CD4-positive, alpha-beta T cell treated with Interleukin-6 at 100 ng/mL for 8 hours (primary cell): Measurements from ENCODE around the gene TH.

Source experiments
- DNase-seq: peaks from one replicate; pipeline ENCODE4 v3.0.0-alpha.2; 2020; ENCODE audit warnings: mixed read lengths, low spot score

Gene TH

GRCh38 chr11:2159536-2160413 is 11.8 kb downstream of the TH start:
- no peak for DNase-seq

GRCh38 chr11:2158966-2159365 is 12.6 kb downstream of the TH start:
- DNase-seq, result no peak

- DNase-seq, result no peak
Measured at GRCh38 chr11:2158296-2158737, 13.3 kb downstream of the TH start.

GRCh38 chr11:2157294-2158040 is 14.1 kb downstream of the TH start:
- DNase-seq, result no peak

- DNase-seq, result peak; percentile 26
Measured at GRCh38 chr11:2156416-2157182, 15.0 kb downstream of the TH start.

- no peak for DNase-seq
Measured at GRCh38 chr11:2155511-2155910, 16.1 kb downstream of the TH start.

- DNase-seq, result no peak
Measured at GRCh38 chr11:2154889-2155288, 16.7 kb downstream of the TH start.

GRCh38 chr11:2154195-2154585 is 17.4 kb downstream of the TH start:
- DNase-seq, result no peak

- DNase-seq, result no peak
Measured at GRCh38 chr11:2153581-2154194, 17.9 kb downstream of the TH start.

GRCh38 chr11:2151500-2152257 is 19.9 kb downstream of the TH start:
- peak; percentile 75 for DNase-seq

- no peak for DNase-seq
Measured at GRCh38 chr11:2149864-2150847, 21.5 kb downstream of the TH start.

- no peak for DNase-seq
Measured at GRCh38 chr11:2149460-2149859, 22.2 kb downstream of the TH start.

- DNase-seq, result no peak
Measured at GRCh38 chr11:2148595-2148994, 23.0 kb downstream of the TH start.

GRCh38 chr11:2147391-2147790 is 24.2 kb downstream of the TH start:
- no peak for DNase-seq

GRCh38 chr11:2146051-2146450 is 25.6 kb downstream of the TH start:
- DNase-seq, result no peak

- DNase-seq, result no peak
Measured at GRCh38 chr11:2144544-2145248, 26.9 kb downstream of the TH start.

- DNase-seq, result no peak
Measured at GRCh38 chr11:2143799-2144543, 27.6 kb downstream of the TH start.

- DNase-seq, result no peak
Measured at GRCh38 chr11:2143477-2143798, 28.2 kb downstream of the TH start.

GRCh38 chr11:2142762-2143202 is 28.8 kb downstream of the TH start:
- no peak for DNase-seq
